GM06990 (cell line): Measurements from ENCODE around the gene ALDH16A1.

ENCODE experiments used
- DNase-seq: peaks from one replicate; pipeline ENCODE4 v3.0.0-alpha.2; 2011; ENCODE audit not compliant: insufficient read length; ENCODE audit errors: extremely low read depth
- H3K27me3 ChIP-seq: replicated peaks from 2 replicates; pipeline ENCODE4 v1.6.0; 2011; ENCODE audit warnings: low read length; ENCODE audit not compliant: control insufficient read depth, insufficient read depth
- H3K36me3 ChIP-seq: 2 replicates; pipeline ENCODE4 v1.5.1; 2011; ENCODE audit warnings: low read length; ENCODE audit not compliant: control insufficient read depth, insufficient read depth
- H3K4me3 ChIP-seq: replicated peaks from 2 replicates; pipeline ENCODE4 v1.5.1; 2011; ENCODE audit warnings: low read depth, mild to moderate bottlenecking, control low read depth, low read length
- TF ChIP-seq, protein P1 (sequence below): IDR thresholded peaks from 2 replicates; pipeline ENCODE4 v1.5.1; 2011; ENCODE audit warnings: low read length, control low read depth, mild to moderate bottlenecking, inconsistent platforms; ENCODE audit not compliant: insufficient read depth, poor library complexity, severe bottlenecking

The ALDH16A1 gene

DNA sequence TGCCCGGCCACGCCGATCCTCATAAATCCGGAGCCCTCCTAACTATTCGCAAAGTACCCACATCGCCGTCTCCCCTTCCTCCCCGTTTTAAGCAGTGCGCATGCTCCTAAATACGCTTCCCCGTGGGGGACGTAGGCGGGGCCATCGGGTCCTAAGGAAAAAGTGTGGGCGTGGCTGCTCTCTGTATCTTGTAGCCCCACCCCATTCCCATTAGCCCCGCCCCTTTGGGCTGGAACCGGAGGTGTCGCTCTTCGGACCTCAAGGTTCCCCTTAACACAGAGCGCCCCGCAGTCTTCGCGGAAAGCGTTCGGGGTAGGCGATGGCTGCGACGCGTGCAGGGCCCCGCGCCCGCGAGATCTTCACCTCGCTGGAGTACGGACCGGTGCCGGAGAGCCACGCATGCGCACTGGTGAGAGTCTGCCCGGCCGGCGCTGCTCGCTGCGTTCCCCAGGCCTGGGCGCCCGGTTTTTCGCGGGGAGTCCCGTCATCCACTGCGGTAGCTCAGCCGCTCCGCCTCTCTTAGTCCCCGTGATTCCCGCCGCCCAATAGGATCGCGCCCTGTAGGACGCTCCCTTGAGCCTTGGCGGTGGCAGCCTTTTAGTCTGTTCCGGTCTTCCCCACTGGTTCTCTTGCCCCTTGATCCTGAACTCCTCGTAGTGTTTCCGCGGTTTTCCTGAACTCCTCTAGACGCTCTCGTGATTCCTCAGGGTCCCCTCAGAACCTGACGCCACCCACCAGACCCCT, at the start of gene ALDH16A1:
Gene ALDH16A1, plus strand, starts transcription at position 213 of the 744 bp plus-strand sequence. Its CDS starts 107 bp downstream, at position 320.
- Histone ChIP-seq H3K27me3 (no peaks in the 10 kb centered on the region), H3K36me3 (peaks cover 5% of the 10 kb centered on the region), H3K4me3 (peak within 1 kb of the TSS; percentile 86)
- peak; percentile 99 for DNase-seq
- TF ChIP-seq, protein P1, sequence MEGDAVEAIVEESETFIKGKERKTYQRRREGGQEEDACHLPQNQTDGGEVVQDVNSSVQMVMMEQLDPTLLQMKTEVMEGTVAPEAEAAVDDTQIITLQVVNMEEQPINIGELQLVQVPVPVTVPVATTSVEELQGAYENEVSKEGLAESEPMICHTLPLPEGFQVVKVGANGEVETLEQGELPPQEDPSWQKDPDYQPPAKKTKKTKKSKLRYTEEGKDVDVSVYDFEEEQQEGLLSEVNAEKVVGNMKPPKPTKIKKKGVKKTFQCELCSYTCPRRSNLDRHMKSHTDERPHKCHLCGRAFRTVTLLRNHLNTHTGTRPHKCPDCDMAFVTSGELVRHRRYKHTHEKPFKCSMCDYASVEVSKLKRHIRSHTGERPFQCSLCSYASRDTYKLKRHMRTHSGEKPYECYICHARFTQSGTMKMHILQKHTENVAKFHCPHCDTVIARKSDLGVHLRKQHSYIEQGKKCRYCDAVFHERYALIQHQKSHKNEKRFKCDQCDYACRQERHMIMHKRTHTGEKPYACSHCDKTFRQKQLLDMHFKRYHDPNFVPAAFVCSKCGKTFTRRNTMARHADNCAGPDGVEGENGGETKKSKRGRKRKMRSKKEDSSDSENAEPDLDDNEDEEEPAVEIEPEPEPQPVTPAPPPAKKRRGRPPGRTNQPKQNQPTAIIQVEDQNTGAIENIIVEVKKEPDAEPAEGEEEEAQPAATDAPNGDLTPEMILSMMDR = no peak

DNA sequence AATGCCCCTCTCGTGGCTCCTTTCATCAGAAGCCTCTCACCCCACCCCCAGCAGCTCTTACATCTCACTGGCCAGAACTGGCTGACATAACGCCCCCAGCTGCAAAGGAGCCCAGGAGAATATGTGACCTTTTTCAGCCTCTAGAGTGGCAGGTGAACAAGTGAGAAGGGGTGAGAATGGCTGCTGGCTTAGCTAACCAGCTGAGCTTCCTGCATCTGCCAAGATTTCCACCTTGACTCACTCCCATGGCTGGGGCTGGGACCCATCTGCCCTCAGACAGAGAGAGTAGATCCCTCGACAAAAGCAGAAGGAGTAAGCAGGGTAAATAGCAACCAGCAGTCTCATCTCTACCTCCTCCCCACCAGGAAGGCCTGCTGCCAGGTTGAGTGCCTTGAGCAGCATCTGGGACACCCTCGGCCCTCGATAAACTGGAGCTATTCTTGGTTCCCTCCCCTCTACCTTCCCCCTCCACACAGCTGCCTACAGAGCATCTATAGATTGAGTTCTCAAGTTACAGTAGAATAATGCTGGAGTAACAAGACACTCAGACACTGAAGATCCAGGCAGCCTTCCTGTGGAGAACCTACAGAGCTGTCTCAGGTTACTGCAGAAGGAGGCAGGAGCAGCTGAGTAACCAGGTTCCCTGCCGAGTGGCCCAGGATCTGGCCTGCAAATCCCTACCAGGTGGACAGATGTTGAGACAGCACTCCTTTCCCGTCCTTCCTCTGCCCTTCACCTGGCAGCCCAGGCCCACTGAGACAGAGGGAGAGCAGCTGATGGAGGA, 49.4 kb upstream of the ALDH16A1 start:
- H3K4me3 ChIP-seq = no peak overlapping the region
- TF ChIP-seq, protein P1 = no peak
- DNase-seq = peak; percentile 64
- no peaks in the 10 kb centered on the region for H3K36me3 ChIP-seq
- H3K27me3 ChIP-seq = no peaks in the 10 kb centered on the region

DNA sequence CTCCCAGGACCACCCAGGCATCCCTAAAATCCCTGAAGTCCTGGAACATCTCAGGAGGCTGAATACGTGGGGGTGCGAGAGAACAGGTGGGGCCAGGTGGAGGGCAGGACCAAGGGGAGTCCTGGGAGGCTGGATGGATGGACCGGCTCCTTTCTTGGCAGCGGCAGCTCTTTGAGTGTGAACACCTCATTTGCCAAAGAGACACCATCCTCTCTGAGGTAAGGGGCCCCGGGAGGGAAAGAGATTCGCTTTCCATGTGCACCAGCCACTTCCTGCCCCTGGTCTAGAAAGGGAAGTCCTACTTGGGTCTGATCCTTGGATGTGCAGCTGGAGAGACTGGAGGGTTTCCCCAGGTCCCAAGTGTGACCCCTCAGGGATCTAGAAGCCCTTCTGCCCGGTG, 45.9 kb upstream of the ALDH16A1 start:
- TF ChIP-seq, protein P1 = no peak
- H3K4me3 ChIP-seq = no peak overlapping the region
- H3K36me3 ChIP-seq = no peaks in the 10 kb centered on the region
- DNase-seq = no peak
- no peaks in the 10 kb centered on the region for H3K27me3 ChIP-seq

DNA sequence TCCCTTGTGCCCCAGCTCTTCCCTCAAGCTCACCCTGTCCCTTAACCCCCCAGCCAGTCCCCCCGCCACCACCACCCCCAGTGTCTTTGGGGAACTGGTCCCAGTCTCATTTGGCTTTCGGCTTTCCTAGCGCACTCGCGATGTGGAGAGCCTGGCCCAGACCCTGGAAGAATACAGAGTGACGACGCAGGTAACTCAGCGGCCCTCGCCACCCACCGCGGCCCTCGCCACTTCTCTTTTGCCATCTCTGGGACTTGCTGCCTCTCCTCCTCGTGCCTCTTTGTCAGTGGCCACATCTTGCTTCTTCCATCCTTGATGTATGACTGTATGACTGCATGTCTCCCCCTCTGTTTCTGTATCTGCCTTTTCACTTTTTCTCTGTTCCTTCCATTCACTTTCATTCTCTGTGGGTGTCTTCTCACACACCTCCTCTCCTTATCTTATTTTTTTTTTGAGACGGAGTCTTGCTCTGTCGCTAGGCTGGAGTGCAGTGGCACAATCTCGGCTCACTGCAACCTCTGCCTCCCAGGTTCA, 45.5 kb upstream of the ALDH16A1 start:
- no peaks in the 10 kb centered on the region for H3K36me3 ChIP-seq
- no peak overlapping the region for H3K4me3 ChIP-seq
- DNase-seq = no peak
- TF ChIP-seq, protein P1 = no peak
- H3K27me3 ChIP-seq = no peaks in the 10 kb centered on the region

DNA sequence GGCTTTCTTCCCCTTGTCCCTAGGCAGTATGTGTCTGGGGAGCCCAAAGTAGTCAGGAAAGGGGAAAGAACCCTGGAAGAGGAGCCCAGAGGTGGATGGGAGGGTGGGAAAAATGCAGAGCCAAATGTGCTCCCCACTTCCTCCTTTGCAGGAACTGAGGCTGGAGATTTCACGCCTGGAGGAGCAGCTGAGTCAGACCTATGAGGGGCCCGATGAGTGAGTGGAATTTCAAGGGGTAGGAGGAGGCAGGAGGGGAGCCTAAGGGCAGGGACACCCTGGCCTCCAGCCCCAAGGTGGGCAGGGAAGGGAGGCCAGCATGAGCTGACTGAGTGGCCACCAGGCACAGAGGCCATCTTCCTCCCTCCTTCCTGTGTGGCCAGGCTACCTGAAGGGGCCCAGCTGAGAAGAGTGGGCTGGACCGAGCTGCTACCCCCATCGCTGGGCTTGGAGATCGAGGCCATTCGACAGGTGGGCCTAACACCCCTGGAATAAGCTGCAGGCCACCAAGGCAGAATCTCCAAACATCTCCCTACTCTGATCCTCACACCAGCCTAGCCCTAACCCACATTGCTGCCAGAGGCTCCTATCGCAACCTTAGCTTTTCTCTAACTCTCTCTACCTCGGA, 44.1 kb upstream of the ALDH16A1 start:
- TF ChIP-seq, protein P1 = no peak
- no peak for DNase-seq
- Histone ChIP-seq H3K4me3 (no peak overlapping the region), H3K36me3 (no peaks in the 10 kb centered on the region), H3K27me3 (no peaks in the 10 kb centered on the region)
